Epidermal melanocyte (primary cell): ENCODE results near the gene EEF2KMT.

ENCODE experiments used
- DNase-seq: peaks from one replicate; pipeline ENCODE4 v3.0.0; 2011; ENCODE audit warnings: low spot score; ENCODE audit not compliant: insufficient read length

The EEF2KMT gene

GRCh38 chr16:5044011-5044540 lies 53.5 kb downstream of the EEF2KMT start:
- no peak for DNase-seq

- no peak for DNase-seq
These were observed 54.9 kb downstream of the EEF2KMT start for GRCh38 chr16:5042574-5043171.

- DNase-seq: no peak
These were observed 55.9 kb downstream of the EEF2KMT start for GRCh38 chr16:5041600-5042133.

- no peak for DNase-seq
These were observed 57.1 kb downstream of the EEF2KMT start for GRCh38 chr16:5040451-5040850.

GRCh38 chr16:5036228-5037156 lies 61.1 kb downstream of the EEF2KMT start:
- DNase-seq: no peak

GRCh38 chr16:5035909-5036227 lies 61.7 kb downstream of the EEF2KMT start:
- no peak for DNase-seq
